ENCODE data around the gene SPTB. TPM values are rescaled to one million over a fixed set of nuclear protein-coding genes. Genes with fewer than 3 reads are reported as not detected.
A peak's percentile ranks its signal among the peaks of the same experiment; 100 is the strongest.

The SPTB gene
- total RNA-seq, 2 donors from 2014 or later, result 2.5 to 3.3 TPM

DNA sequence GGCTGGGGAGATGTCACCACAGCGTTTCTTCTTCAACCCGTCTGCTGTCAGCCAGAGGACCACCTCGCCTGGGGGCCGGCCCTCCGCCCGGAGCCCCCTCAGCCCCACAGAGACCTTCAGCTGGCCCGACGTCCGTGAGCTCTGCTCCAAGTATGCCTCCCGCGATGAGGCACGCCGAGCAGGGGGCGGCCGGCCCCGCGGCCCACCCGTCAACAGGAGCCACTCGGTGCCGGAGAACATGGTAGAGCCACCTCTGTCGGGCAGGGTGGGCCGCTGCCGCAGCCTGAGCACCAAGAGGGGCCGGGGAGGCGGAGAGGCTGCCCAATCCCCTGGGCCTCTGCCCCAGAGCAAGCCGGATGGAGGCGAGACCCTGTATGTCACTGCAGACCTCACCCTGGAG is 136.6 kb downstream of the SPTB start:
- intact Hi-C loops (cut with DNase I), result loop anchor here in 1 of 2 donors (5.0 kb wide), 1 partner anchor 994 kb away; no protein-coding TSS in a partner anchor
- no peak for DNase-seq (ENCODE audit: low spot score)

- no peak for DNase-seq (ENCODE audit: low spot score)
- intact Hi-C loops (cut with DNase I), result loop anchor here in 1 of 2 donors (5.0 kb wide), 1 partner anchor 995 kb away; no protein-coding TSS in a partner anchor
These were observed 137.7 kb downstream of the SPTB start for GRCh38 chr14:64741961-64742360.

GRCh38 chr14:64741200-64741599 is 138.5 kb downstream of the SPTB start:
- no peak for DNase-seq (ENCODE audit: low spot score)
- intact Hi-C loops (cut with DNase I), result loop anchor here in 1 of 2 donors (5.0 kb wide), 1 partner anchor 996 kb away; no protein-coding TSS in a partner anchor

GRCh38 chr14:64738281-64738804 is 141.4 kb downstream of the SPTB start:
- intact Hi-C loops (cut with DNase I), result no loop called here
- no peak for DNase-seq (ENCODE audit: low spot score)

- intact Hi-C loops (cut with DNase I), result no loop called here
- no peak for DNase-seq (ENCODE audit: low spot score)
These were observed 142.1 kb downstream of the SPTB start for GRCh38 chr14:64737391-64738280.

GRCh38 chr14:64736271-64737169 is 143.2 kb downstream of the SPTB start:
- intact Hi-C loops (cut with DNase I), result no loop called here
- DNase-seq (ENCODE audit: low spot score), result peak; percentile 76

DNA sequence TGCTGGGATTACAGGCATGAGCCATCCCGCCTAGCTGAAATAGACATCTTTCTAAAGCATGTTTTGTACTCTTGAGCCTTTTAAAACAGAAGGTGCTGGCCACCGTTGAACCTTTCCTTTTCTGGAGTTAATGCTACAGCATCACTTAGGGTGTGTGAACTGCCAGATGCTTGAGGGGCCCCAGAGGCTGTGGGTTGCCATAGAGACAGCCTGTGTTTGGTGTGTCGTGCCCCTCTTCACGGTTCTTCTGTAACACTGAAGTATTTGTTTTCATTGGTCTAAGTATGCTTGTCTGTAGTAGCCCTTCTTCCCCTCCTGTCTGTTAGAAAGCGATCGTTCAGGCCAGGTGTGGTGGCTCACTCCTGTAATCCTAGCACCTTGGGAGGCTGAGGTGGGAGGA is 144.7 kb downstream of the SPTB start:
- DNase-seq (ENCODE audit: low spot score), result peak; percentile 19

GRCh38 chr14:64733899-64734298 is 145.8 kb downstream of the SPTB start:
- peak; percentile 6 for DNase-seq (ENCODE audit: low spot score)
- intact Hi-C loops (cut with DNase I), result no loop called here

More for the DNA sequence above, 144.7 kb downstream of the SPTB start:
- intact Hi-C loops (cut with DNase I), result no loop called here

- intact Hi-C loops (cut with DNase I), result no loop called here
- peak; percentile 55 for DNase-seq (ENCODE audit: low spot score)
These were observed 146.4 kb downstream of the SPTB start for GRCh38 chr14:64733321-64733720.

DNA sequence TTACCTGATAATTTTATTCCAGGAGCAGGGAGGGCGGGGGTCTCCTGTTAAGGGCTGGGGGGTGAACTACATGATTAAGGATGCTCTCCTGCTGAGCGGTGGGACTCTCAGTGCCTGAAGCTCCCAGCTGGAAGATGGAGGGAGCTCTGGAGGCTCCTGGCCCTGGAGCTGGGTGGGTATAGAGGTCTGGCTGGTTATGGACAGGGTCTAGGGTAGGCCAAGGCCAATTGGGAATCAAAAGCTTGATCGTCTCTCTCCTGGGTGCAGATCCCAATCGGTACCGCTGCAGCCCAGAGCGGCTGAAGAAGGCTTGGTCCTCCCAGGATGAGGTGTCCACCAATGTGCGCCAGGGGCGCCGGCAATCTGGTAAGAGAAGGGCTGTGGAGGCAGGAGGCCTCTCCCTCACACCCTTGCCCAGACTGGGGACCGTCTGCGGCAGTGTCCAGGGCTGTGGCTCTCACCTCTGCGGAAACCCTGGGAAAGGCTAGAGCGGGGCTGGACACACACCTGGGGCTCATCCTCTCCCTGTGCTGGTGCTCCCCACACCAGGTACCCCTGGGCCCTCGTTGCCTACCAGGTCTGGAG is 147.1 kb downstream of the SPTB start:
- peak; percentile 53 for DNase-seq (ENCODE audit: low spot score)
- intact Hi-C loops (cut with DNase I), result no loop called here

- peak; percentile 31 for DNase-seq (ENCODE audit: low spot score)
These were observed 147.6 kb downstream of the SPTB start for GRCh38 chr14:64732066-64732465.

GRCh38 chr14:64731141-64731581 is 148.5 kb downstream of the SPTB start:
- peak; percentile 59 for DNase-seq (ENCODE audit: low spot score)
- intact Hi-C loops (cut with DNase I), result no loop called here

More at GRCh38 chr14:64732066-64732465, 147.6 kb downstream of the SPTB start:
- intact Hi-C loops (cut with DNase I), result no loop called here

- intact Hi-C loops (cut with DNase I), result no loop called here
- DNase-seq (ENCODE audit: low spot score), result peak; percentile 52
These were observed 149.0 kb downstream of the SPTB start for GRCh38 chr14:64730681-64731080.

DNA sequence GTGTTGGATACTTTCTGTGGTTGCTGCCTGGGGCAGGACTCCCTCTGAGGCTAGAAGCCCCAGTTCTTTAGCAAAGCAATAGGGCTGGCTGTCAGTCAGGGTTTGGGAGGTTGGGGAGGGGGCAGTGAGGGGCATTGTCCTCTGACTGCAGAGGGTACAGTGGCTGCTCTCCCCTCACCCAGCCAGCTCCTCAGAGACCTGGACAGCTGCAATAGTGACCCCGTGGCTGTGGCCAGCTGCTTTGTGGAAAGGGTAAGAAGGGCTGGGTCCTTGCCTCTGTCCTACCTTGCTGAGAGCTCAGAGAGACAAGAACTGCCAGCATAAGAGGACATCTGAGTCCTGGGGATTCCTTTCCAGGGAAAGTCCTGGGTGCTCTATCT is 149.7 kb downstream of the SPTB start:
- intact Hi-C loops (cut with DNase I), result no loop called here
- DNase-seq (ENCODE audit: low spot score), result peak; percentile 56

GRCh38 chr14:64729386-64730060 is 150.2 kb downstream of the SPTB start:
- intact Hi-C loops (cut with DNase I), result loop anchor here in 1 of 2 donors (5.0 kb wide), 1 partner anchor 33 kb away; no protein-coding TSS in a partner anchor
- peak; percentile 75 for DNase-seq (ENCODE audit: low spot score)

DNA sequence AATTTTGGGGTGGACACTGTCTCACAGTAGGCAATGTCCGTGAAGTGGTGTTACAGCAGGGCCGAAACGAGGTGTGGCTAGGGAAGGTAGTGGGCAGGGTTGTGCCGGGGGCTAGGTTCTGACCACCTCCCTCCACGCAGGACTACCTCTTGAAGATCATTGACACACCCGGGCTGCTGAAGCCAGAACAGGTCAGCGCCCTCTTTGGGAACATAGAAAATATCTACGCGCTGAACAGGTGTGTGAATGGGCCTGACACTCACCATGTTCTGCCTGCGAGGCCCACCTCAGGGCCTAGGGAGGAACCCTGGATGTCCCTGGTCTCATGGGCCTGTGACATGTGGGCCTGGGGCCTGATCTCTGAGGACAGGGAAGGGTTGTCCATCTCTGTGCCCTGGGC is 150.9 kb downstream of the SPTB start:
- DNase-seq (ENCODE audit: low spot score), result peak; percentile 52
- intact Hi-C loops (cut with DNase I), result loop anchor here in 1 of 2 donors (5.0 kb wide), 1 partner anchor 33 kb away; no protein-coding TSS in a partner anchor

DNA sequence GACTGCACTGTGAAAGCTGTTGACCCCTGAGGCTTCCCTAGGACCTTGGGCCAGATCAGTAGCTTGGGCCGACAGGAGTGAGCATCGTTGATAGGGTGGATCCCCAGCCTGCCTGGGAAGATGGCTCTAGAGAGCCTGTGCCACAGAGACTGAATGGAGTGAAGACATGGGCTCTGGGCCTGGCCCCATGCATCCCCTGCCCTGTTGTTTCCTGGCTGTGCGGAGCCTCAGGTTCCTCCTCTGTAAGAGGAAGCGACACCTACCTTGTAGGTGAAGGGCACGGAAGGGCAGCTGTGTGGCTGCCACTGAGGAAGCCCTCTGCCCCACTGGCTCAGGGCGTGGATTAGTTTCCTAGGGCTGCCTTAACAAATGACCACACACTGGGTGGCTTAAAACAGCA is 151.6 kb downstream of the SPTB start:
- no peak for DNase-seq (ENCODE audit: low spot score)
- intact Hi-C loops (cut with DNase I), result loop anchor here in 1 of 2 donors (5.0 kb wide), 1 partner anchor 34 kb away; no protein-coding TSS in a partner anchor

GRCh38 chr14:64727551-64728071 is 152.1 kb downstream of the SPTB start:
- peak; percentile 80 for DNase-seq (ENCODE audit: low spot score)
- intact Hi-C loops (cut with DNase I), result loop anchor here in 1 of 2 donors (5.0 kb wide), 1 partner anchor 35 kb away; no protein-coding TSS in a partner anchor
